Prostate gland (tissue), 2 donors: ENCODE data around the gene IFIT3.

ENCODE experiments used
- POLR2A ChIP-seq: fragments of 450-650 bp; IDR thresholded peaks from one replicate; pipeline ENCODE4 v1.6.1; 2016; ENCODE audit warnings: antibody characterized with exemption, mild to moderate bottlenecking
- POLR2AphosphoS5 ChIP-seq: sonication (generic); formaldehyde crosslinking; IDR thresholded peaks from one replicate; pipeline ENCODE4 v1.6.1; 2017; ENCODE audit warnings: antibody characterized with exemption
- TF ChIP-seq, protein P1 (sequence below), 4 experiments: fragments of 200-600 bp in 2 of 4; fragments of 450-650 bp in 2 of 4; sonication (generic) in 2 of 4; IDR thresholded peaks; 1 replicate in 3 of 4; 2 replicates in 1 of 4; pipeline ENCODE4 v1.5.1; 2016 to 2019; ENCODE audit warnings: antibody characterized with exemption in 4 of 4, mild to moderate bottlenecking in 2 of 4, moderate library complexity in 2 of 4

- TF ChIP-seq, protein P1, sequence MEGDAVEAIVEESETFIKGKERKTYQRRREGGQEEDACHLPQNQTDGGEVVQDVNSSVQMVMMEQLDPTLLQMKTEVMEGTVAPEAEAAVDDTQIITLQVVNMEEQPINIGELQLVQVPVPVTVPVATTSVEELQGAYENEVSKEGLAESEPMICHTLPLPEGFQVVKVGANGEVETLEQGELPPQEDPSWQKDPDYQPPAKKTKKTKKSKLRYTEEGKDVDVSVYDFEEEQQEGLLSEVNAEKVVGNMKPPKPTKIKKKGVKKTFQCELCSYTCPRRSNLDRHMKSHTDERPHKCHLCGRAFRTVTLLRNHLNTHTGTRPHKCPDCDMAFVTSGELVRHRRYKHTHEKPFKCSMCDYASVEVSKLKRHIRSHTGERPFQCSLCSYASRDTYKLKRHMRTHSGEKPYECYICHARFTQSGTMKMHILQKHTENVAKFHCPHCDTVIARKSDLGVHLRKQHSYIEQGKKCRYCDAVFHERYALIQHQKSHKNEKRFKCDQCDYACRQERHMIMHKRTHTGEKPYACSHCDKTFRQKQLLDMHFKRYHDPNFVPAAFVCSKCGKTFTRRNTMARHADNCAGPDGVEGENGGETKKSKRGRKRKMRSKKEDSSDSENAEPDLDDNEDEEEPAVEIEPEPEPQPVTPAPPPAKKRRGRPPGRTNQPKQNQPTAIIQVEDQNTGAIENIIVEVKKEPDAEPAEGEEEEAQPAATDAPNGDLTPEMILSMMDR (IDR thresholded peaks at IDR 0.05): no peak
- TF ChIP-seq POLR2A: no peak
- TF ChIP-seq POLR2AphosphoS5: no peak
Observed at GRCh38 chr10:89302625-89303024, 25.2 kb upstream of the IFIT3 start.
